ENCODE measurements around the gene MACO1. TPM values are rescaled to one million over a fixed set of nuclear protein-coding genes. Genes with fewer than 3 reads are reported as not detected.

MACO1 gene
- total and polyA plus RNA-seq, 2 of the 13 experiments (the other 11 are each of a cell fraction or from before 2014, with no cell fraction given) = 9.7 to 17.0 TPM

- no peak for TF ChIP-seq ZNF512B (CRISPR knock-in tag; IDR thresholded peaks at IDR 0.05; ENCODE audit: borderline replicate concordance)
- no peak for TF ChIP-seq ZNF207 (IDR thresholded peaks at IDR 0.05; ENCODE audit: borderline replicate concordance)
- no peak for TF ChIP-seq MIER2 (CRISPR knock-in tag; IDR thresholded peaks at IDR 0.05)
- TF ChIP-seq MED1 (CRISPR knock-in tag; IDR thresholded peaks at IDR 0.05) = 0 out of 2 replicates have a peak, but pooled peaks have one; percentile 20
- TF ChIP-seq ZNF766 (CRISPR knock-in tag; IDR thresholded peaks at IDR 0.05; ENCODE audit: borderline replicate concordance) = no peak
- 0 out of 2 replicates have a peak, but pooled peaks have one; percentile 25 for TF ChIP-seq ATF7-NPFF (CRISPR knock-in tag; IDR thresholded peaks at IDR 0.05; ENCODE audit: low read depth)
- no peak for TF ChIP-seq CEBPB (IDR thresholded peaks at IDR 0.05; ENCODE audit: borderline replicate concordance, low read depth, low read length)
- peak; percentile 49 for TF ChIP-seq ZNF687 (CRISPR knock-in tag; IDR thresholded peaks at IDR 0.05)
- TF ChIP-seq XBP1 (CRISPR knock-in tag; IDR thresholded peaks at IDR 0.05) = no peak
- no peak for TF ChIP-seq PITX1 (CRISPR knock-in tag; IDR thresholded peaks at IDR 0.05)
- TF ChIP-seq ARNTL (CRISPR knock-in tag; IDR thresholded peaks at IDR 0.05) = no peak
- TF ChIP-seq ZNF574 (CRISPR knock-in tag; IDR thresholded peaks at IDR 0.05) = peak; percentile 52; the same call in 1 of the 2 replicates
- TF ChIP-seq ZNF713 (CRISPR knock-in tag; IDR thresholded peaks at IDR 0.05) = peak; percentile 75; the same call in 1 of the 2 replicates
- no peak for TF ChIP-seq GTF2F1 (IDR thresholded peaks at IDR 0.05; ENCODE audit: low read length)
- TF ChIP-seq ESRRA (CRISPR knock-in tag; IDR thresholded peaks at IDR 0.05; ENCODE audit: low read depth) = no peak
- TF ChIP-seq TEF (CRISPR knock-in tag; IDR thresholded peaks at IDR 0.05) = no peak
- TF ChIP-seq RNF2 (conservative IDR thresholded peaks at IDR 0.05; ENCODE audit: low read depth) = no peak; the same call in 1 of the 2 replicates
These were observed 112.9 kb downstream of the MACO1 start, which contains the start of gene LDLRAP1 (continued) for GRCh38 chr1:25543425-25544242.

All from HepG2 (cell line).